Measurements from ENCODE around the gene ACSF2. TPM values are rescaled to one million over a fixed set of nuclear protein-coding genes. Genes with fewer than 3 reads are reported as not detected.

ACSF2 gene
- total RNA-seq, 1 experiment from 2014 or later, result 17.8 TPM

DNA sequence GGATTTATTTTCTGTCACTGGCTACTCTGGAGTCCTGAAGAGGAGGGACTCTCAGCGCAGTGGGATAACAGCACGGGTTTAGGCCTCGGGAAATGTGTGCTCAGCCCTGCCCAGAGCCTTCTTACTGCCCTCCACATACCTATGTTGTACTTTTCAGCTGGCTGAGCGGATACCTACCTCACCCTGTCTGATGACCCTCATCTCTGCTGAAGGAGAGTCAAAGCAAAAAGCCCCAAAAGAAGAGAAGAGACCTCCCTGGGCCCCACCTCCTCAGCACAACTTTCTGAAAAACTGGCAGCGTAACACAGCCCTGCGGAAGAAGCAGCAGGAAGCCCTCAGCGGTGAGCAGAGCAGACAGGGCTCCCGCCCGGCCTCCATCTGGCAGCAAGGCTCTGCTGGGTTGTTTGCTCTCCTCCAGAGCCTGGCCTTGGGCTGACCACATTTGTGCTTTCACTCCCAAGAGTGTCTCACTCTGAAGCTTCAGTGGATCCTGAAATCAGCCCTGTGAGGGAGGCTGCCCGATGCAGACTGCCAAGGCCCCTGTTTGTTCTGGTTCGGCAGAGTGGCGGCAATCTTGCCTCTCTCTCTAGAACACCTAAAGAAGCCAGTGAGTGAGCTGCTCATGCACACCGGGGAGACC, 92.5 kb downstream of the ACSF2 start:
- peak overlapping the region; percentile 57 for H3K27ac Mint-ChIP-seq (ENCODE audit: low read depth, unreplicated experiment)
- BruUV-seq (replicated peaks), result no TSS peak
- peaks cover 41% of the 10 kb centered on the region for H3K4me1 Mint-ChIP-seq (ENCODE audit: insufficient read depth, unreplicated experiment)
- DNase-seq (ENCODE audit: unreplicated experiment), result no peak
- no peaks in the 10 kb centered on the region for H3K9me3 Mint-ChIP-seq (ENCODE audit: unreplicated experiment)
- no peaks in the 10 kb centered on the region for H3K36me3 Mint-ChIP-seq (ENCODE audit: insufficient read depth, unreplicated experiment)
- CTCF ChIA-PET, result interaction anchor here (0.7 to 1.8 kb wide), 3 partner anchors 15 to 32 kb away, joined by 3 to 8 read pairs (median 4); no protein-coding TSS in a partner anchor
- POLR2A ChIA-PET, result interaction anchor here (1.6 to 3.8 kb wide), 4 partner anchors 13 to 166 kb away, joined by 3 to 24 read pairs (median 16); no protein-coding TSS in a partner anchor
- TF ChIP-seq, protein P1, sequence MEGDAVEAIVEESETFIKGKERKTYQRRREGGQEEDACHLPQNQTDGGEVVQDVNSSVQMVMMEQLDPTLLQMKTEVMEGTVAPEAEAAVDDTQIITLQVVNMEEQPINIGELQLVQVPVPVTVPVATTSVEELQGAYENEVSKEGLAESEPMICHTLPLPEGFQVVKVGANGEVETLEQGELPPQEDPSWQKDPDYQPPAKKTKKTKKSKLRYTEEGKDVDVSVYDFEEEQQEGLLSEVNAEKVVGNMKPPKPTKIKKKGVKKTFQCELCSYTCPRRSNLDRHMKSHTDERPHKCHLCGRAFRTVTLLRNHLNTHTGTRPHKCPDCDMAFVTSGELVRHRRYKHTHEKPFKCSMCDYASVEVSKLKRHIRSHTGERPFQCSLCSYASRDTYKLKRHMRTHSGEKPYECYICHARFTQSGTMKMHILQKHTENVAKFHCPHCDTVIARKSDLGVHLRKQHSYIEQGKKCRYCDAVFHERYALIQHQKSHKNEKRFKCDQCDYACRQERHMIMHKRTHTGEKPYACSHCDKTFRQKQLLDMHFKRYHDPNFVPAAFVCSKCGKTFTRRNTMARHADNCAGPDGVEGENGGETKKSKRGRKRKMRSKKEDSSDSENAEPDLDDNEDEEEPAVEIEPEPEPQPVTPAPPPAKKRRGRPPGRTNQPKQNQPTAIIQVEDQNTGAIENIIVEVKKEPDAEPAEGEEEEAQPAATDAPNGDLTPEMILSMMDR (IDR thresholded peaks at IDR 0.05; ENCODE audit: unreplicated experiment), result no peak
- intact Hi-C loops (cut with micrococcal nuclease), result no loop called here
- H3K4me3 Mint-ChIP-seq (ENCODE audit: unreplicated experiment), result no peak overlapping the region
- H3K27me3 Mint-ChIP-seq (ENCODE audit: insufficient read depth, unreplicated experiment), result no peaks in the 10 kb centered on the region

DNA sequence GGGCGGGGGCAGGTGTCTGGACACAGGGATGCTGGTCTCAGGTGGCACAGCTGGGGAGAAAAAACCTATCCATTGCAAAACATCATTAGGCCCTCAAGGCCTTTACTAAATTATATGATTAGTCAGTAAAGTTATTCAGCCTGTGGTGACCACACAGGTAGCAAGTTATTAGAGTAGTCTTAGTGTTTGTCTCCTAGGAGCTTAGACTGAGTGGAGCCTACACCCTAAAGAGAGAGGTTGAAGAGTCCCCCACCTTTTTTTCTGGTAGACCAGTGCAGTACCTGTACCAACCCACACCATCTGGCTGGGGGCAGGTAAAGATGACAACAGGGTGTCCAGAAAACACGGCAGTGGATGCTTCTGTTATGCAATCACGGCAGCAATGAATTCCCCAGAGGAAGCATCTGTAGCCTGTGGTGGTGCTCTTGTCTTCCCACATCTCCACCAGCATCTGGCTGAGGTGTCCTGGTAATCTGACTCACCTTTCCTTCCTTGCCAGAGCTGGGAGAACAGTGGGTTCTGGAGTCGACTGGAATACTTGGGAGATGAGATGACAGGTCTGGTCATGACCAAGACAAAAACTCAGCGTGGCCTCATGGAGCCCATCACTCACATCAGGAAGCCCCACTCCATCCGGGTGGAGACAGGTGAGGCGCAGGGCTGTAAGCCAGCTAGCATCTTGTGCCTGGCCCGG, 93.3 kb downstream of the ACSF2 start:
- DNase-seq (ENCODE audit: unreplicated experiment), result peak; percentile 93
- Mint-ChIP-seq H3K4me1 (ENCODE audit: insufficient read depth, unreplicated experiment) (peaks cover 41% of the 10 kb centered on the region), H3K27me3 (ENCODE audit: insufficient read depth, unreplicated experiment) (no peaks in the 10 kb centered on the region), H3K27ac (ENCODE audit: low read depth, unreplicated experiment) (peak overlapping the region; percentile 57), H3K9me3 (ENCODE audit: unreplicated experiment) (no peaks in the 10 kb centered on the region), H3K36me3 (ENCODE audit: insufficient read depth, unreplicated experiment) (no peaks in the 10 kb centered on the region), H3K4me3 (ENCODE audit: unreplicated experiment) (no peak overlapping the region)
- BruUV-seq (replicated peaks), result no TSS peak
- ChIA-PET POLR2A (interaction anchor here (0.6 to 3.8 kb wide), 7 partner anchors 11 to 165 kb away, joined by 3 to 24 read pairs (median 4); no protein-coding TSS in a partner anchor), CTCF (interaction anchor here (0.7 to 1.8 kb wide), 9 partner anchors 14 to 120 kb away, joined by 3 to 8 read pairs (median 3); no protein-coding TSS in a partner anchor)
- TF ChIP-seq, protein P1 (IDR thresholded peaks at IDR 0.05; ENCODE audit: unreplicated experiment), result no peak
- intact Hi-C loops (cut with micrococcal nuclease), result no loop called here

DNA sequence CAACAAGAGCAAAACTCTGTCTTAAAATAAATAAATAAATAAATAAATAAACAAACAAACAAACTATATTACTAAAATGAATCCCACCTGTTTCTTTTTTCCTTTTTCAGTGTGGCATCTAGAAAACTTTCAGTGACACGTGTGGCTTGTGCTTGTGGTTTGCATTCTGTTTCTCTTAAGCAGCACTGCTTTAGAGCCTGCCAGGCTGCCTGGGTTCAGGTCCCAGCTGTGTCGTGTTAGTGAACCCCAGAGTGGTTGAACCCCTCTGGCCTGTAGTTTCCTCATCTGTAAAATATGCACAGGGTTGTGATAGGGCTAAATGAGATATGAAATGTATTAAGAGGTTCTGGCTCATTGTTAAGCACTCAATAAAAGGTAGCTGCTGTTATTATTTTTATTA, 94.5 kb downstream of the ACSF2 start:
- TF ChIP-seq, protein P1 (IDR thresholded peaks at IDR 0.05; ENCODE audit: unreplicated experiment), result no peak
- no peak overlapping the region for H3K27ac Mint-ChIP-seq (ENCODE audit: low read depth, unreplicated experiment)
- intact Hi-C loops (cut with micrococcal nuclease), result no loop called here
- no peaks in the 10 kb centered on the region for H3K27me3 Mint-ChIP-seq (ENCODE audit: insufficient read depth, unreplicated experiment)
- no peak overlapping the region for H3K4me3 Mint-ChIP-seq (ENCODE audit: unreplicated experiment)
- no peaks in the 10 kb centered on the region for H3K36me3 Mint-ChIP-seq (ENCODE audit: insufficient read depth, unreplicated experiment)
- POLR2A ChIA-PET, result interaction anchor here (1.0 to 3.8 kb wide), 3 partner anchors 10 to 33 kb away, joined by 4 to 24 read pairs (median 19); no protein-coding TSS in a partner anchor
- DNase-seq (ENCODE audit: unreplicated experiment), result no peak
- BruUV-seq (replicated peaks), result no TSS peak
- CTCF ChIA-PET, result interaction anchor here (0.7 to 1.8 kb wide), 8 partner anchors 11 to 119 kb away, joined by 3 to 8 read pairs (median 4); no protein-coding TSS in a partner anchor
- peaks cover 32% of the 10 kb centered on the region for H3K4me1 Mint-ChIP-seq (ENCODE audit: insufficient read depth, unreplicated experiment)
- H3K9me3 Mint-ChIP-seq (ENCODE audit: unreplicated experiment), result no peaks in the 10 kb centered on the region

DNA sequence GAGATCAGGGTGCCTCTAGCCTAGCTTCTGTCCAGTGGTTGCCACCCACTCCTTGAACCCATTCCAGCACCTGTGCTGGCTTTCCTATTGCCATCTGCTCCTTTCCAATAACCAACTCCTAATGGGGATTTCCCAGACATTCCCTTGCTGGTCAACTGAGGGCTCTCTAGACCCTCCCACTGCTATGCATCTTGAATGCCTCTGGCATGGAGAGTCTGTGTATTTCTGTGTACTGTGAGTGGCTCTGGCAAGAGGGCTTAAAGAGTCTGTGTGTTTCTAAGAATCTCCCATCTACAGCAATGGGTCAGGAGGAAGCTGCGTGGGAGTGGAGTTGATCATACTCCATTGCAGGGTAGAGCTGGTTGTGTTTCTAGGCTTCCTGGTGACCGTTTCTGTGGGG, 95.5 kb downstream of the ACSF2 start:
- TF ChIP-seq, protein P1 (IDR thresholded peaks at IDR 0.05; ENCODE audit: unreplicated experiment), result no peak
- Mint-ChIP-seq H3K36me3 (ENCODE audit: insufficient read depth, unreplicated experiment) (no peaks in the 10 kb centered on the region), H3K27ac (ENCODE audit: low read depth, unreplicated experiment) (no peak overlapping the region), H3K27me3 (ENCODE audit: insufficient read depth, unreplicated experiment) (no peaks in the 10 kb centered on the region), H3K4me3 (ENCODE audit: unreplicated experiment) (no peak overlapping the region), H3K4me1 (ENCODE audit: insufficient read depth, unreplicated experiment) (peaks cover 31% of the 10 kb centered on the region), H3K9me3 (ENCODE audit: unreplicated experiment) (no peaks in the 10 kb centered on the region)
- intact Hi-C loops (cut with micrococcal nuclease), result no loop called here
- no TSS peak for BruUV-seq (replicated peaks)
- ChIA-PET CTCF (interaction anchor here (0.6 to 1.2 kb wide), 3 partner anchors 16 to 230 kb away, joined by 3 to 4 read pairs (median 3); no protein-coding TSS in a partner anchor), POLR2A (interaction anchor here (1.0 to 3.8 kb wide), 2 partner anchors 17 to 34 kb away, joined by 3 to 24 read pairs; no protein-coding TSS in a partner anchor)
- DNase-seq (ENCODE audit: unreplicated experiment), result no peak
